Breast epithelium (tissue), 3 donors: Measurements from ENCODE around the gene PCGF6.

Experiments used
- POLR2A ChIP-seq: fragments of 450-650 bp; IDR thresholded peaks from one replicate; pipeline ENCODE4 v1.6.1; 2016; ENCODE audit warnings: antibody characterized with exemption, mild to moderate bottlenecking, moderate library complexity
- POLR2AphosphoS5 ChIP-seq, 3 donors: sonication (generic); formaldehyde crosslinking; IDR thresholded peaks; one replicate each; pipeline ENCODE4 v1.6.1; 2017; ENCODE audit warnings: antibody characterized with exemption in 3 of 3
- TF ChIP-seq, protein P1 (sequence below), 3 donors: fragments of 450-650 bp; IDR thresholded peaks; one replicate each; pipeline ENCODE4 v1.5.1; 2016 to 2017; ENCODE audit warnings: antibody characterized with exemption in 3 of 3, mild to moderate bottlenecking in 3 of 3, moderate library complexity in 3 of 3

DNA sequence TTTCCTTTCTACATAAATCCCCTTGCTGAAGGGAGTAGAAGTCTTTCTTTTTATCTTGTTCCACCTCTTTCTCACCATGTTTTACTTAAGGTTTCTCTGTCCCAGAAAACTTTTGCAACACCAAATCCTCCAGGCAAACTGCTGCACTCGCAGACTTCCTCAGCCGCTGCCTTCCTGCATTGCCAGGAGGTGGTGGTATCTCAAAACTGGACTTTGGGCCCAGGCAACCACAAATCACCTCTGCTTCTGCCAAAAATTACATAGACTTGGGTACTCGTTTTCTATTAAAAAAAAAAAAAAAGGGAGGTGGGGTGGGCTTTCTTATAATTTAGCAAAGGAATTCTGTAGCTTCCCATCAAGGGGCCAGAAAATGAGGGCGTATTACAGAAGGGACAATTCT is 59.4 kb downstream of the PCGF6 start:
- TF ChIP-seq, protein P1, sequence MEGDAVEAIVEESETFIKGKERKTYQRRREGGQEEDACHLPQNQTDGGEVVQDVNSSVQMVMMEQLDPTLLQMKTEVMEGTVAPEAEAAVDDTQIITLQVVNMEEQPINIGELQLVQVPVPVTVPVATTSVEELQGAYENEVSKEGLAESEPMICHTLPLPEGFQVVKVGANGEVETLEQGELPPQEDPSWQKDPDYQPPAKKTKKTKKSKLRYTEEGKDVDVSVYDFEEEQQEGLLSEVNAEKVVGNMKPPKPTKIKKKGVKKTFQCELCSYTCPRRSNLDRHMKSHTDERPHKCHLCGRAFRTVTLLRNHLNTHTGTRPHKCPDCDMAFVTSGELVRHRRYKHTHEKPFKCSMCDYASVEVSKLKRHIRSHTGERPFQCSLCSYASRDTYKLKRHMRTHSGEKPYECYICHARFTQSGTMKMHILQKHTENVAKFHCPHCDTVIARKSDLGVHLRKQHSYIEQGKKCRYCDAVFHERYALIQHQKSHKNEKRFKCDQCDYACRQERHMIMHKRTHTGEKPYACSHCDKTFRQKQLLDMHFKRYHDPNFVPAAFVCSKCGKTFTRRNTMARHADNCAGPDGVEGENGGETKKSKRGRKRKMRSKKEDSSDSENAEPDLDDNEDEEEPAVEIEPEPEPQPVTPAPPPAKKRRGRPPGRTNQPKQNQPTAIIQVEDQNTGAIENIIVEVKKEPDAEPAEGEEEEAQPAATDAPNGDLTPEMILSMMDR (IDR thresholded peaks at IDR 0.05), result no peak
- no peak for TF ChIP-seq POLR2AphosphoS5 (IDR thresholded peaks at IDR 0.05)
- TF ChIP-seq POLR2A, result no peak
